B cell (primary cell): Measurements from ENCODE around the gene C19orf85. TPM values are rescaled to one million over a fixed set of nuclear protein-coding genes. Genes with fewer than 3 reads are reported as not detected.
"Not testable (repeated sequence)": the region's sequence is repeated elsewhere in the genome, so short reads cannot be mapped to it uniquely, and the experiment has no call there.

Experiments used
- ATAC-seq: fragments of 200-7000 bp; cut with Tn5 transposase; one replicate; pipeline ENCODE4 v1.10.0; 2021; ENCODE audit warnings: low read depth, mild to moderate bottlenecking, moderate number of reproducible peaks, moderate library complexity
- CTCF ChIA-PET: fragments of 350-600 bp; sonication (Branson Sonifier 250); formaldehyde crosslinking; loops from one replicate; lab custom pipeline; 2021; ENCODE audit warnings: antibody characterized with exemption, inconsistent platforms; lab: Charles Lee
- POLR2A ChIA-PET: fragments of 350-600 bp; sonication (Branson Sonifier 250); formaldehyde crosslinking; loops from one replicate; lab custom pipeline; 2021; ENCODE audit warnings: antibody characterized with exemption; lab: Charles Lee
- DNase-seq: peaks from one replicate; pipeline ENCODE4 v3.0.0; 2013
- H2AFZ ChIP-seq: 2 replicates; pipeline ENCODE4 v1.6.1; 2012; ENCODE audit warnings: mild to moderate bottlenecking, low read depth, low read length; ENCODE audit not compliant: insufficient read depth, poor library complexity, severe bottlenecking
- H3K27ac ChIP-seq, 2 donors: 1 replicate in 1 of 2; 2 replicates in 1 of 2; pipeline ENCODE4 v1.5.1; 2012 to 2013; ENCODE audit warnings: low read length in 2 of 2, mild to moderate bottlenecking in 2 of 2, moderate library complexity in 1 of 2
- H3K27me3 ChIP-seq, 4 experiments: fragments of 200-600 bp in 1 of 4; sonication (generic) in 1 of 4; replicated peaks in 1 of 4; 1 replicate in 2 of 4; 2 replicates in 2 of 4; pipeline versions ENCODE4 v1.6.1 to v1.7.0; 2013 to 2016; ENCODE audit warnings: low read length in 3 of 4, mild to moderate bottlenecking in 2 of 4, mixed read lengths in 1 of 4, moderate library complexity in 1 of 4; ENCODE audit not compliant: insufficient read depth in 4 of 4, control insufficient read depth in 3 of 4; ENCODE audit errors: control extremely low read depth in 1 of 4
- H3K36me3 ChIP-seq, 2 experiments: replicated peaks in 1 of 2; 1 replicate in 1 of 2; 2 replicates in 1 of 2; pipeline versions ENCODE4 v1.6.1 to v1.7.1; 2013; ENCODE audit warnings: low read length in 1 of 2; ENCODE audit not compliant: insufficient read depth in 2 of 2, control insufficient read depth in 1 of 2; ENCODE audit errors: control extremely low read depth in 1 of 2, extremely low read depth in 1 of 2
- H3K4me1 ChIP-seq, 2 donors: fragments of 200-600 bp in 1 of 2; sonication (generic) in 1 of 2; 1 replicate in 1 of 2; 2 replicates in 1 of 2; pipeline versions ENCODE4 v1.5.1 to v1.6.1; 2013 to 2017; ENCODE audit warnings: low read length in 2 of 2; ENCODE audit not compliant: control insufficient read depth in 2 of 2, insufficient read depth in 2 of 2
- H3K4me2 ChIP-seq: replicated peaks from 2 replicates; pipeline ENCODE3; 2012; ENCODE audit warnings: mild to moderate bottlenecking, low read depth, low read length; ENCODE audit not compliant: poor library complexity, severe bottlenecking
- H3K4me3 ChIP-seq, 5 experiments: fragments of 200-600 bp in 1 of 5; sonication (generic) in 1 of 5; 1 replicate in 3 of 5; 2 replicates in 2 of 5; pipeline versions ENCODE4 v1.5.1 to v1.7.0; 2011 to 2016; ENCODE audit warnings: low read length in 4 of 5, mild to moderate bottlenecking in 4 of 5, low read depth in 2 of 5, control low read depth in 1 of 5, moderate library complexity in 1 of 5; ENCODE audit not compliant: insufficient read depth in 1 of 5; ENCODE audit errors: control extremely low read depth in 1 of 5, extremely low read depth in 1 of 5
- H3K79me2 ChIP-seq: fragments of 200-600 bp; sonication (generic); one replicate; pipeline ENCODE4 v1.6.0; 2016; ENCODE audit warnings: low read length; ENCODE audit not compliant: control insufficient read depth, insufficient read depth
- H3K9ac ChIP-seq: fragments of 200-600 bp; sonication (generic); 2 replicates; pipeline ENCODE4 v1.6.1; 2017; ENCODE audit warnings: mild to moderate bottlenecking, low read length, moderate library complexity
- H3K9me3 ChIP-seq, 3 donors: one replicate each; pipeline versions ENCODE4 v1.6.1 to v1.7.1; 2013; ENCODE audit warnings: low read length in 2 of 3; ENCODE audit not compliant: control insufficient read depth in 2 of 3, insufficient read depth in 1 of 3; ENCODE audit errors: control extremely low read depth in 1 of 3
- H4K20me1 ChIP-seq: 2 replicates; pipeline ENCODE4 v1.6.0; 2012; ENCODE audit warnings: mild to moderate bottlenecking, low read length; ENCODE audit not compliant: insufficient read depth, control insufficient read depth, poor library complexity, severe bottlenecking
- H3K27ac Mint-ChIP-seq: one replicate; pipeline ENCODE4 v1.8.0; 2021; ENCODE audit warnings: mixed read lengths
- H3K27me3 Mint-ChIP-seq: one replicate; pipeline ENCODE4 v1.8.0; 2021; ENCODE audit warnings: mixed read lengths
- H3K4me1 Mint-ChIP-seq: one replicate; pipeline ENCODE4 v1.8.0; 2021; ENCODE audit warnings: mixed read lengths
- H3K4me3 Mint-ChIP-seq: one replicate; pipeline ENCODE4 v1.8.0; 2021; ENCODE audit warnings: mixed read lengths
- H3K9me3 Mint-ChIP-seq: one replicate; pipeline ENCODE4 v1.8.0; 2022; ENCODE audit warnings: mixed read lengths; ENCODE audit not compliant: insufficient read depth
- EZH2 ChIP-seq: IDR thresholded peaks from 2 replicates; pipeline ENCODE4 v1.6.1; 2012; ENCODE audit warnings: borderline replicate concordance, low read depth, mild to moderate bottlenecking, moderate library complexity, low read length; ENCODE audit not compliant: insufficient read depth, poor library complexity, severe bottlenecking
- WGBS: methylation state at CpG from one replicate; pipeline ENCODE4 v1.1.5; 2013; ENCODE audit warnings: missing lambda C conversion rate; ENCODE audit not compliant: insufficient coverage; 5-methylcytosine and 5-hydroxymethylcytosine counted together
- intact Hi-C: fragments of 100-400 bp; cut with micrococcal nuclease; formaldehyde crosslinking; loops from one replicate; pipeline ENCODE4 v1.10.0; 2022
- polyA plus RNA-seq: library from polyadenylated mRNA; depleted of rRNA; stranded (reverse); fragments of >200 nt; gene quantifications from 2 replicates; pipeline ENCODE4 v1.2.3, GENCODE V29; 2012
- total RNA-seq, 2 donors: library from RNA; stranded (reverse); fragments of 120-200 nt in 1 of 2; gene quantifications; 1 replicate in 1 of 2; 2 replicates in 1 of 2; pipeline versions ENCODE4 v1.2.3 to v1.2.4, GENCODE V29; 2013 to 2022
- TF ChIP-seq, protein P1 (sequence below): fragments of 200-600 bp; IDR thresholded peaks from one replicate; pipeline ENCODE4 v1.8.0; 2022; ENCODE audit warnings: antibody characterized with exemption, mild to moderate bottlenecking

C19orf85 gene
- total and polyA plus RNA-seq, 2 donors (not counting 1 experiment from before 2014, with no cell fraction given) = not detected

DNA sequence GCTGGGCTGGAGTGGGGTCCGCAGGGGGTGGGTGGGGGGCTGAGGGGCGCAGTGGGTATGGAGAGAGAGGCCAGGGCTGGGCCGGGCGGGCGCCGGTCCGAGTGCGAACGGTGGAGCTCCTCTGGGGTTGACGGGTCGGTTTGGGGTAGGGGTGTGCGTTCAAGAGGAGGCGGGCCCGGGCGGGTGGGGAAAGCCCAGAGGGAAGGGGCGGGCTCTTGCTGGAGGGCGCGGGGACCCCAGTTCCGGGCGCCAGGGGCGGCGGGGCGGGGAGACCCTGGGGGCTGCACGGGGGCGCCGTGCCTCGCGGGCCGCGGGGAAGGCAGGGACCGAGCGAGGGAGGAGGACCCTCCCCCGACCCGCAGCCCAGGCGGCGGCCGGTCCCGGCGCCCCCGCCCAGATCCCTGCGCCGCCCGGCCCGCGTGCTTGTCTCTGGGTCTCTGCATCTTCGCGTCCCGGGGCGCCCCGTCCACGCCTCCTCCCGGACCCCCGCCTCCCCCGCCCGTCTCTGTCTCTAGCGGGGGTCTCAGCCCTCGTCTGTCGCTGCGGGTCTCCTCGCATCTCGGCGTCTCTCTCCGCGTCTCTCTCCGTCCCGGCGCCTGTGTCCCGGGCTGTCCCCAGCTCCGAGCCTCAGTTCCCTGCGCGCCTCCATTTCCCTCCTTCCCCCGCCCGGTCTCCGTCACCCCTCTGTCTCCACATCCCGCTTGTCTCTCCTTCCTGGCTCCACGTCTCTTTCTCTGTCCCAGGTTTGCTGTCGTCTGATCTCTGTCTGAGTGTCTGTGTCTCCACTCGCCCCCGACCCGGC lies 13.2 kb downstream of the C19orf85 start:
- Histone ChIP-seq H2AFZ (peak overlapping the region; percentile 51), H3K27me3 (peaks cover 0 to 37% (median 12%) of the 10 kb centered on the region in 4 experiments), H3K4me3 (peak overlapping the region in 2 of 5 experiments; percentile 28 to 40), H3K4me1 (peaks cover 15 to 17% of the 10 kb centered on the region in 2 donors), H3K79me2 (no peaks in the 10 kb centered on the region), H4K20me1 (no peaks in the 10 kb centered on the region), H3K9me3 (peaks cover 0 to 15% (median 0%) of the 10 kb centered on the region in 3 donors), H3K27ac (no peak overlapping the region), H3K4me2 (peak overlapping the region; percentile 81), H3K36me3 (peaks cover 0 to 2% of the 10 kb centered on the region in 2 experiments), H3K9ac (peak overlapping the region; percentile 53)
- peaks cover 19% of the 10 kb centered on the region for H3K27me3 Mint-ChIP-seq
- WGBS = 4% methylated on average over 71 of the region's 80 CpGs
- intact Hi-C loops = no loop called here
- ChIA-PET CTCF (interaction anchor here (1.2 kb wide), 1 partner anchor 198 kb away, joined by 6 read pairs; no protein-coding TSS in a partner anchor), POLR2A (interaction anchor here (0.6 to 0.7 kb wide), 3 partner anchors 8 to 136 kb away, joined by 4 to 8 read pairs (median 5); no protein-coding TSS in a partner anchor)
- H3K4me3 Mint-ChIP-seq = peak overlapping the region; percentile 66
- H3K4me1 Mint-ChIP-seq = peaks cover 13% of the 10 kb centered on the region
- DNase-seq (peak; percentile 58), ATAC-seq (peak; percentile 25)
- H3K9me3 Mint-ChIP-seq = no peaks in the 10 kb centered on the region
- TF ChIP-seq, protein P1, sequence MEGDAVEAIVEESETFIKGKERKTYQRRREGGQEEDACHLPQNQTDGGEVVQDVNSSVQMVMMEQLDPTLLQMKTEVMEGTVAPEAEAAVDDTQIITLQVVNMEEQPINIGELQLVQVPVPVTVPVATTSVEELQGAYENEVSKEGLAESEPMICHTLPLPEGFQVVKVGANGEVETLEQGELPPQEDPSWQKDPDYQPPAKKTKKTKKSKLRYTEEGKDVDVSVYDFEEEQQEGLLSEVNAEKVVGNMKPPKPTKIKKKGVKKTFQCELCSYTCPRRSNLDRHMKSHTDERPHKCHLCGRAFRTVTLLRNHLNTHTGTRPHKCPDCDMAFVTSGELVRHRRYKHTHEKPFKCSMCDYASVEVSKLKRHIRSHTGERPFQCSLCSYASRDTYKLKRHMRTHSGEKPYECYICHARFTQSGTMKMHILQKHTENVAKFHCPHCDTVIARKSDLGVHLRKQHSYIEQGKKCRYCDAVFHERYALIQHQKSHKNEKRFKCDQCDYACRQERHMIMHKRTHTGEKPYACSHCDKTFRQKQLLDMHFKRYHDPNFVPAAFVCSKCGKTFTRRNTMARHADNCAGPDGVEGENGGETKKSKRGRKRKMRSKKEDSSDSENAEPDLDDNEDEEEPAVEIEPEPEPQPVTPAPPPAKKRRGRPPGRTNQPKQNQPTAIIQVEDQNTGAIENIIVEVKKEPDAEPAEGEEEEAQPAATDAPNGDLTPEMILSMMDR = no peak
- no peak for TF ChIP-seq EZH2
- no peak overlapping the region for H3K27ac Mint-ChIP-seq

DNA sequence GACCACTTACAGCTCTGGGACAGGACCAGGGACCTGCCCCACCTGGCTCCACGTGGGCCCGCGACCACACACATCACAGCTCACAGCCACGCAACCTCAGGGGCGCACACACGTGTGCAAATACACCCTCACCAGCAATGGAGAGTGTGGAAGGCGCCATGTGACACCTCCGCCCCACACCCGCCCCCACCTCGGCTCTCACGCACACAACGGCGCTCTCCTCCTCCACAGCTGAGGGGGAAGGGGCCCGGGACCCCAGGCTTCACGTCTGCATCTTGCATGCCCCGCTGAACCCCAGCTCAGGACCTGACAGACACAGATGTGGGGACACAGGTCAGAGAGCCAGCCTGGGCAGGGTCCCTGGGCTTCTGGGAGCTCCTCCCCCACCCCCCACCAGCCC lies 15.1 kb downstream of the C19orf85 start:
- intact Hi-C loops = no loop called here
- Histone ChIP-seq H3K9me3 (peaks cover 0 to 15% (median 0%) of the 10 kb centered on the region in 3 donors), H3K4me3 (no peak overlapping the region), H3K27me3 (peaks cover 0 to 52% (median 15%) of the 10 kb centered on the region in 4 experiments), H3K27ac (no peak overlapping the region), H2AFZ (no peak overlapping the region), H3K9ac (no peak overlapping the region), H3K79me2 (no peaks in the 10 kb centered on the region), H3K36me3 (no peaks in the 10 kb centered on the region), H3K4me1 (peaks cover 15 to 19% of the 10 kb centered on the region in 2 donors), H4K20me1 (no peaks in the 10 kb centered on the region), H3K4me2 (no peak overlapping the region)
- Mint-ChIP-seq H3K4me1 (peaks cover 13% of the 10 kb centered on the region), H3K27ac (no peak overlapping the region), H3K9me3 (no peaks in the 10 kb centered on the region), H3K4me3 (no peak overlapping the region), H3K27me3 (peaks cover 32% of the 10 kb centered on the region)
- DNase-seq = peak; percentile 27
- 51% methylated on average over 16 of the region's 16 CpGs for WGBS
- no peak for TF ChIP-seq EZH2
- TF ChIP-seq, protein P1 = no peak
- ChIA-PET CTCF (no interaction called here), POLR2A (no interaction called here)
- ATAC-seq = no peak

DNA sequence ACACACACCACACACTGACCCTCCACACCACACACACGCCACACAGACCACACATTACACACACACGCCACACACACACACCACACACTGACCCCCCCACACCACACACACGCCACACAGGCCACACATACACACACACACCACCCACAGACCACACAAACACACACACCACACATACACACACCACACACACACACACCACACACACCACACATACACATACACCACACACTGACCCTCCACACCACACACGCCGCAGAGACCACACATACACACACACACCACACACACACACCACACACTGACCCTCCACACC lies 16.4 kb downstream of the C19orf85 start:
- intact Hi-C loops, H3K27ac Mint-ChIP-seq, H3K4me3 Mint-ChIP-seq, H4K20me1 ChIP-seq, DNase-seq, H3K9ac ChIP-seq, H3K4me3 ChIP-seq, ATAC-seq, POLR2A ChIA-PET, H2AFZ ChIP-seq, H3K4me2 ChIP-seq, H3K9me3 Mint-ChIP-seq, CTCF ChIA-PET, H3K36me3 ChIP-seq, H3K27ac ChIP-seq, H3K79me2 ChIP-seq: not testable (repeated sequence)
- H3K27me3 Mint-ChIP-seq = peaks cover 36% of the 10 kb centered on the region
- Histone ChIP-seq H3K27me3 (peaks cover 0 to 59% (median 22%) of the 10 kb centered on the region in 4 experiments), H3K9me3 (peaks cover 0 to 14% (median 0%) of the 10 kb centered on the region in 3 donors), H3K4me1 (peaks cover 15 to 21% of the 10 kb centered on the region in 2 donors)
- H3K4me1 Mint-ChIP-seq = peaks cover 12% of the 10 kb centered on the region
- WGBS = 91% methylated on average over 5 of the region's 5 CpGs
